GM18499 (cell line): ENCODE data around the gene CALM1.

ENCODE experiments used
- ATAC-seq: cut with Tn5 transposase; IDR thresholded peaks from one replicate; pipeline ENCODE4 v1.9.1; 2021; ENCODE audit warnings: moderate number of reproducible peaks; ENCODE audit not compliant: insufficient read depth, unreplicated experiment

Gene CALM1

DNA sequence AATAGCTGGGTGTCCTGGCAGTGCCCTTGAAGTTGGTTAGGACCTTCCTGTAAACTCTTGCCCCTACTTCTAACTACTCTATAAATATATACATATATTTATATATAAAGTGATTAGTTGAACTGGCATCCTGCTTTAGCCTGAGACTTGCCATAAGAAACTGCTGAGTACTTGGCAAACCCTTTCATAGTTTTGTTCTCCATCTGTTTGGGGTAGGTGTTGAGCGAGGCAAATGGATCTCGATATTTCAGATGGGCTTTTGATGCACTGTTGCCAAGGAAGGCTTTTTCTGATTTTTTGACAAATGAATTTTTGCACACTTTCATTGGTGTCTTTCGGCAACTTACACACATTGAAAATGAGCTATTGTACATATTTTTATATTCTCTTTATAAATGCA lies 10.4 kb downstream of the CALM1 start:
- no peak for ATAC-seq

DNA sequence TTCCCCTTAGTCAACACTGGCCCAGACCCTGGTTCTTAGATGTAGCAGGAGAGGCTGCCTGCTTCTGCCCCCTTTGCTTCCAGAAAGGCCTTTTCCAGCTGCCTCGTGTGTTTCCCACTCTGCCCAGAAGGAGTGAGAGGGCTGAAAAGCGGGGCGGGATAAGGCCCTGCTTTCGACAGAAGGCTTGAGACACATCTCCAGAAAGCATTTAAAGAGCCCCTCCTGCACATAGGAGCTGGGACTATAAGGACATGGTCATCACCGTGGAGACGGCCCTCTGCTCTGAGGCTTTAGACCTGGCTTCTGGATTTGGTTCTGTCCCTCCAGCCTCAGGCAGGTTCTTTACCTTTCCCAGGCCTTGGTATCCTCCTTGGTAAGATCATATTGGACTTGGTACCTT lies 11.9 kb downstream of the CALM1 start:
- ATAC-seq, result no peak

DNA sequence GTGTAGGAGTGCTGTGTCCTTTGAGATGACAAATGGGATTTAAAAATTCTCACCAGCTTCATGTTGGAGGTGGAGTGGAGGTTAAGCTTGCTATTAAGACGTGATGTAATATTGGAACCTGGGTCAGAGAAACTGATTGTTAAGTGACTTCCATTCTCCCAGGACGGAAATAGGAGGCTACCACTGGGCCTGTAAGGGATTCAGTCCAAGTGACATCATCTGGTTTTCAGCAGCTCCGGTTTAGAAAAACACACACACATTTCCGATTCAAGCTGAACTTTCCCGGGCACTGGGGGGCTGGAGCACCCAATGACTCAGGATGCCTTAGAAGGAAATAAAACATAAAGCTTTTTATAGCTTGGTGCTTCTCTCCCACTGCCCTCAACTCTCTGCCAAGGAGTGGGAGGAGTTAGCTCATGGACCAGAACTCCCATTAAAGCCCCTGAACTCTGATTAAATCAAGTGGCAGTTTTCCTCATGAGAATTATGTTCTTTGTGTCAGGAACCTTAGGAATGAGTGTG lies 12.4 kb downstream of the CALM1 start:
- no peak for ATAC-seq

DNA sequence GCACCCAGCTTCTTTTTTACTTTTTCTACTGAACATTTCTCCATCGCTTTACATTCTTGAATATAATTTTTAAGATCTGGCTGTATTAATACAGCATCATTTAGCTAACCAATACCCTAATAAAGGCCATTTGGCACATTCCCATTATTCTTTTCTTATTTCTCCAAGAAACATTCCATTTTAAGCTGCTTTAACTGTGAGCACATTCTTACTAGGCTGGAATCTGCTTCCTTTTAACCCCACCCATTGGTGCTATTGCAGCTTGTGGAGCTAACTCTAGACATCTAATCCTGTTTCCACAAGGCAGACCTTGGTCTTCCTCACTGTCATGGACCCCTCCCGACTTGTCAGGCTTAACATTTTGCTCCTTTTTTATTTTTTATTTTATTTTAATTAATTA lies 15.2 kb downstream of the CALM1 start:
- no peak for ATAC-seq

DNA sequence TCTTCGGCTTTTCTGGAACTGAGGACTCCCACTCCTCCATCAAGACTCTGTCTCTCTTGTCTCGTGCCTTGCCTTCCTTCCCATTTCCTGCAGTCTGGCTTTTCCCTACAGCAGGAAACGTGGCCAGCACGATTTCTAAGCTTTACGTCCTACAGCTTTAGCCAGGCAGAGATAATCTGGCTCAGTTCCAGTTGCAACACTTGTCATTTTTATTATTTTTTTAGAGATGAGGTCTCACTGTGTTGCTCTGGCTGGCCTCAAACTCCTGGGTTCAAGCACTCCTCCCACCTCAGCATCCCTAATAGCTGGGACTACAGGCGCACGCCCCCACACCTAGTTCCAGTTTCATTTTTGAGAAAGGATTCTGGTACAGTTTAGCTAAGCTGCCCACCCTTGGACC lies 19.9 kb downstream of the CALM1 start:
- no peak for ATAC-seq

DNA sequence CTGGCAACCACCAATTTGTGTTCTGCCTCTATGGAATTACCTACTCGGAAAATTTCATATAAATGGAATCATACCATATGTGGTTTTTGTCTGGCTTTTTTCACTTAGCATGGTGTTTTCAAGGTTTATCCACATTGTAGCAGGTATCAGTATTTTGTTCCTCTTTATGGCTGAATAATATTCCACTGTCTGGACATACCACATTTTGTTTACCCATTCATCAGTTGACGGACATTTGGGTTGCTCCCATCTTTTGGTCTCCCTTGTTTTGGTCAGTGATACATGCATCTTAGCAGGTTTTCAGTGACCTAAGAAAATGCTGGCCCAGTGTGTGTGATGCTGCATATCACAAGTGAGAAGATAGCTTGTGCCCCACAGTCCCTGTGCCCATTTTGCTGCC lies 21.2 kb downstream of the CALM1 start:
- no peak for ATAC-seq

DNA sequence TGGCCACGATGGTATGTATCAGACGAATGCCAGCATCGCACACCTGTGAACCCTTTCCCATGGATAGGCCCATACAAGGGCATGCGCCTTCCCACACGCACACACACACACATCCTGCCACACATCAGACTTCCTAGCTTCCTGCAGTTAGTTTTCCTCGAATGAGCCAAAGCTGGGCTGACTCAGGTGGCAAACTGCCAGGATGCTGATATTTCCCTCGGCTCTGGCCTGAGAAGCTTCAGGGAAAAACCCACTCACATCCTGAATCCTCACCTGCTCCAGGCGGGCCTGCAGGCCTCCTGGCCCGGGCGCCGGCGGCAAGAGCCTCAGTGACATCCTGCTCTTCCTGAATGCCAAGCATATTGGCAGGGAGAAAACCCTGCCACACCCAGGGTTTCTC lies 22.4 kb downstream of the CALM1 start:
- no peak for ATAC-seq

DNA sequence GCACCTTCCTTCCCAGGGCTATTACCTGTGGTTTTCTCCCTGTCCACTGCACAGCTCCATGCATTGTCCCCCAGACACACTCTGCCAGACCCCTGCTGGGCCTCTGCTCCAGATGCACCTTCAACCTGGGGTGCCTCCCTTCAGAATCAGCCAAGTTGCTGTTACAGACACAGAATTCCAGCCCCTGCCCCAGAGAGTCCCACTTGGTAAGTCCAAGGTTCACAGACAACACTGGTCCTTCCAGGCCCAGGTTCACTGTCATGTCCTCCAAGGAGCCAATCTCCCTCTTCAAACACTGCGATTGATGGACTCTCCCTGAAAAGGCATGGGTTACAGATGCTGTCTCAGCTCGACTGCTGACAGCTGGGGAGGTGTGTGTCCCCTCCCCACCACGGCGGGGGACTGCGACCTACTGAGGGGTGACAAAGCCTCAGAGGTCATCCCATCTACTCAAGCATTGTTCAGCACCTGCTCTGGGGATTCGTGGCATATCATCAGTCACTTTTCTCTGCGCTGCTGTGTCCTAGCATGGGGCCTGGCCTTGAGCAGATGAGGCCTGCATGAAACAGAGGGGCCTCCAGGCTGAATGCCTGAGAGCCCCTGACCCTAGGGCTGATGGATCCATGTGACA lies 24.3 kb downstream of the CALM1 start:
- no peak for ATAC-seq

DNA sequence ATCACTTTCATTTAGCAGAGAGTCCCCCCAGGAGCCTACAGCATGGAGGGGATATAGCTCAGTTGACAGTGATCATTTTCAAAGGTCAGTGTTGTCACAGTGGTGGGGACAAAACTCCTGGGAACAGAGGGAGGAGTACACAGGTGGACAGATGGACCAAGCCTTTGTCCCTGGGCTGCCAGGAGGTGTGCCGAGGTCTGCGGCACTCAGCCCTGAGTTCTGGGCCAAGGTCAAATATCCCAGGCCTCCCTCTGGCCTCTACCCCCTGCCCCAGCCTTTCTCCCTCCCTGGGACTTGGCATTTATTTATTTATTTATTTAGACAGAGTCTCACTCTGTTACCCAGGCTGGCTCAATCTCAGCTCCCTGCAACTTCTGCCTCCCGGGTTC lies 24.8 kb downstream of the CALM1 start:
- no peak for ATAC-seq

DNA sequence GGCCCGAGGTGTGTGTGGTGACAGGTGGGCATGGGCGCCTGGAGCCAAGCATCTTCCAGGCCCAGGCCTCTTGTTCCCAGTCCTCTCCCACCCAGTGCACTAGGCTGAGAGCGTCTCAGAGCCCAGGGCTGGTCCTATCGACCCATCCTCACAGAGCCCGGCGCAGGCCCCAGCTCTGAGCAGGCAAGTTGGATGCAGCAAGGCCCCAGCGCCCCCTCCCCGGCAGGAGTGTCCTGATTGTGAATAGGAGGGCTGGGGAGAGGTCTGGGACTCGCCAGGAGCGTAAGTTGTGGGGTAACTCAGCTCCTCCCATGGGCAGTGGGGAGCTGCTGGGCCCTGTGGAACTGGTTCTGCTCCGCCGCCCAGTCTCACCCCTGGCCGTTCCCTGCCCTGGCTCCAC lies 26.3 kb downstream of the CALM1 start:
- no peak for ATAC-seq

DNA sequence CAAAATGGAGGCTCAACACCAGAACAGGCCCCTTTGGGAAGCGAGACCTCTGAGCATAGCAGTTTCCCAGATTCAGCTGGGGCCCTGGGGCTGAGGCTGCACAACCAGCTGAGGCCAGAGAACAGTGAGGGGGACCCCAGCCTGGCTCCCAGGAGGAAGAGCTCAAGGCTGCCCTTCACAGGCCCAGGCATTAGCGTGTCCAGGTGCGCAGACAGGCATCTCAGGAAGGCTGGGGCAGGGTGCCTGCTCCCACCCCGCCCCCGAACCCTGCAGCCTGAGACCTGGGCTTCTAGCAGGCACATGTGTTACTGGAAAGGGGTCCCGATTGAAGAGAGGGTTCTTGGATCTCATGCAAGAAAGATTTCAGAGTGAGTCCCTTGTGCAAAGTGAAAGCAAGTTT lies 27.2 kb downstream of the CALM1 start:
- ATAC-seq, result no peak

DNA sequence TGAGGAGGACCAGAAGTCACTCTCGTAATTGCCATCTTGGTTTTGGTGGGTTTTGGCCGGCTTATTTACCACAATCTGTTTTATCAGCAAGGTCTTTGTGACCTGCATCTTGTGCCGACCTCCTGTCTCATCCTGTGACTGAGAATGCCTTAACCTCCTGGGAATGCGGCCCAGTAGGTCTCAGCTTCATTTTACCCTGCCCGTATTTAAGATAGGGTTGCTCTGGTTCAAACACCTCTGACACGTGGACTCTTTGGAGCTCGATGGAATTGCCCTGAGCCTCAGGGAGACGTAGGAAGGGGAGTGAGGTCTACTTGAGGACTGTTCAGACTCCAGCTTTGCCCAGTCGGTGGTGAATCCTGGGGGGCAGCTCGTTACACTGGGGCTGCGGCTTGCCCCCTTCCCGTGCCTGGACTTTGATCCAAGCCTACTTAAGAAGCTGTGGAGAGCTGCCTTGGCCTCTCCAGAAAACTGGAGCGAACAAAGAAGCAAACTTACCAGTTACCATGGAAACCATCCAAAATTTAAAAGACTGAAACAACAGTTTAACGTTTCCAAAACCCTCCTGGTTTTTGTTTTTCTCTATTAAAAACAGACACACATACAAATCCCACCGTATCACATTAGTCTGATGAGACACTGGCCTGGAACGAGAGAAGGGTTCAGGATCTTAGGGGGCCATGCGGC lies 28.0 kb downstream of the CALM1 start:
- no peak for ATAC-seq

DNA sequence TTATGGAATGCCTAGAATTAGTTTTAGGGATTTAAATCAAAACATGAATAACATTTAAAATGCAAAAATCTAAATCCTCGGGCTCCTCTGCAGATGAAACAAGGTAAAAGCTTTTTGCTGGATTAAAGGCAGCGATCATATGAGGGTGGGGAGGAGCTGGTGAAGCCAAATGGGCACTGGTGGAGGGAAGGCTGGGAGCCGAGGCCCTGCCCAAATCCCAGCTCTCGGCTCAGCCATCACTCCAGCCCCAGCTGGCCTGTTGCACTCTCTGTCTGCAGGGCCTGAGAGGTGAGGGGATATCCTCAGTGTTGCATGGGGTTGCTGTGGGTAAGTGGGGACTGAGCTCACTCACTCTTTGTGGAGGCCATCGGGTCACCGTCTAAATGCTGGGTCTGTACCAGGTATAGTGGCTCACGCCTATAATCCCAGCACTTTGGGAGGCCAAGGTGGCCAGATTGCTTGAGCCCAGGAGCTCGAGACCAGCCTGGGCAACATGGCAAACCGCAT lies 28.6 kb downstream of the CALM1 start:
- ATAC-seq, result no peak

DNA sequence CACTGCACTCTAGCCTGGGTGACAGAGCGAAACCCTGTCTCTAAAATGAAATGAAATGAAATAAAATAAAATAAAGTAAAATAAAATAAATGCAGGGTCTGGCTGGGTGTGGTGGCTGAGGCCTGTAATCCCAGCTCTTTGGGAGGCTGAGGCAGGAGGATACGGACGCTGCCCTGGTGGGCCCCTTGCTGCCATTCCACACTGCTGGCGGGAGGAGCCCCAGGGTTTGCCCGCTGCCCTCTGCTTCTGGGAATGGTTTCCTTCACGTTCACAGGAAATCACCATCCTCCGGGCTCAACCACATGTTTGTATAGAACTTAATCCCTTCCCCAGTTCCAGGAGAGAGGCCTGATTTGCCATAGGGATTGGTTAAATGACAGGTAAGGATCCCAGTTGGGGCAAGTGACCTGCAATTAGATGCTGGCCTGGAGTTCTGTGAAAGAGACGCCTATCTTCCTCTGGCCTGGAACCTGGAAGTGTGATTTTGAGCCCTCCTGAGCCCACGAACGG lies 29.3 kb downstream of the CALM1 start:
- no peak for ATAC-seq

DNA sequence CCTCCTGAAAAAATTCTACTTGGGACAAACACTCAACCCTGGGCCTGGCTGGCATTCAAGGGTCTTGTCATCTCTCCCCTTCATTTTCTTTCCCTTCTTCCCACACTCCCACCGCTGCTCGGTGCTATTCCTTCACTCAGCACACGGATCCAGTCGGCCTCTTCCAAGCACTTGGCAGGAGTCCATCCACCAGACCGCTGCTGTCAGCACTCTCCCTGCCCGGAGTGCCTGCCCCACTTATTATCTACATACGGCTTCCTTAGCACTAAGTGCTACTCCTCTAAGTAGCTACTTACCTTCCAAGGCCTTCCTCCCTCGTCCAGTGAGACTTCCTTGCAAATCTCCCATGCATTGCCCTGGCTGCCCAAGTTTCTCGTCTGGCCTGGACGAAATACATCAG lies 29.8 kb downstream of the CALM1 start:
- no peak for ATAC-seq

DNA sequence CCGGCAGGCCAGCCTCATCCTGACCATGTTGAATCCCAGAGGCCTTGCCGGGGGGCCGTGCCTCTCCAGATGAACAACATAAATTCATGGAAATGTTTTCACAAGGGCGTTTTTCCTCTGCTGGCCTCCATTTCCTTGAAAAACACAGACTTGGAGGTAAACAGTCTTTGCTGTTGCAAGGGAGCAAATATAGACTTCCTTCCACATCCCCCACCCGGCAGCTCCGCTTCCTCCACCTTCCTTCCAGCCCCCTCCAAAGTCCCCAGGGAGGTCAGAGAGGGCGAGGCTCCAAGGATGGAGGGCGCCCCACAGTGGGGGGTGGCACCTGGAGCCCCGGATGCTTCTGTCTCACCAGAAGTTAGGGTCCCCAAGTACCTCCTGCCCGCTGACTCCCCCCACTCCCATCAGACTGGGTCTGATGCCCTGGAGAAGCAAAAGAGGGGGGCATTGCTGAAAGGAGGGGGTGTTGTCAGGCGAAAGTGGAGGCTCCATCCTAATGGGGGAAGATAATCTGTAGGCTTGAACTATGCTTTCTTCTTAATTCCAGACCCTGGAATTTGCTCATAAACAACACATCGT lies 31.1 kb downstream of the CALM1 start:
- ATAC-seq, result no peak

DNA sequence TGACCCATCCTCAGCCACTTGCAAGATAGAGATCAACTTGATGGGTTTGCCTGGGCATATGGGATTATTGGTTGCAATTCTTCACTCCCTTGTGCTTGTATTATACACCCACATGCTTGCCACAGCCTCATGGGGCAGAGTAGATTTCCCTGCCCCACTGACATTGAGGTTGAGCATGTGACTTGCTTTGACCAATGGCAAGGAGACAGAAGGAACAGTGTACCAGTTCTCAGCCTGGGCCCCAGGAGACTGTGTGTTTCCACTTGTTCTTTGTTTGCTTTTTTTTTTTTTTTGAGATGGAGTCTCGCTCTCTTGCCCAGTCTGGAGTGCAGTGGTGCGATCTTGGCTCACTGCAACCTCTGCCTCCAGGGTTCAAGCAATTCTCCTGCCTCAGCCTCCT lies 31.8 kb downstream of the CALM1 start:
- ATAC-seq, result no peak

DNA sequence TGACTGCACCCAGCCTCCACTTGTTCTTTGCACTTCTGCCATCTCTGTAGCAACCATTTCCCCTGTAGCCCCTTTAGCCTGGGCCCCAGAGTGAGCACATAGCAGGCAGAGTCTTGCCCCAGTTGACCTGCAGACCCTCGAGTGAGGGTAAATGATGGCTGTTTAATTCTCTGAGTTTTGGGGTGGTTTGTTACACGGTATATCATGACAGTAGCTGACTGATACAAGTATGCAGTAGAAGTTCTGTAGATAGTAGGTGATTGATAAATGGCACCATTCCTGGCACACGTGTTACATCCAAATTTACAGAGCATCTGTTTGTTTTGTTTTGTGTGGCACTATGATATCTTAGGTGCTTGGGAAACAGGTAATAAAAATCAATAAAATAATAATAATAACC lies 32.4 kb downstream of the CALM1 start:
- ATAC-seq, result no peak

DNA sequence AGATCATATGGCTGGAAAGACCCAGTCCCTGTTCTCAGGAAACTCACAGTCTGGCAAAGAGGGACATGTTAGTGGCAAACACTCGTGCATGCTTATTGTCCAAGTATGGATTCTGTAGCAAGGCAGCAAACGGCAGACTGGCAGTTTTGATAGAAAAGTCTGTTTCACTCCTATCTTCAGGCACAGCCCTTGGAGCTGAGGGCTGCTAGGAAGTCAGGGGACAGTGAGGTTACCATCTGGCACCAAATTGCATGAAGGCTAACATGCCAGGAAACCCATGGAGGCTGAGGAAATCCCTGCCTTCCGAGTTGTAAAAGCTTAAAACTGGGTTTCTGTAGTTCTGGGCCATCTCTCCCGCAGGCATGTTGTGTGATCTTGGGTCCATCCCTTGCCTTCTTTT lies 32.9 kb downstream of the CALM1 start:
- no peak for ATAC-seq

DNA sequence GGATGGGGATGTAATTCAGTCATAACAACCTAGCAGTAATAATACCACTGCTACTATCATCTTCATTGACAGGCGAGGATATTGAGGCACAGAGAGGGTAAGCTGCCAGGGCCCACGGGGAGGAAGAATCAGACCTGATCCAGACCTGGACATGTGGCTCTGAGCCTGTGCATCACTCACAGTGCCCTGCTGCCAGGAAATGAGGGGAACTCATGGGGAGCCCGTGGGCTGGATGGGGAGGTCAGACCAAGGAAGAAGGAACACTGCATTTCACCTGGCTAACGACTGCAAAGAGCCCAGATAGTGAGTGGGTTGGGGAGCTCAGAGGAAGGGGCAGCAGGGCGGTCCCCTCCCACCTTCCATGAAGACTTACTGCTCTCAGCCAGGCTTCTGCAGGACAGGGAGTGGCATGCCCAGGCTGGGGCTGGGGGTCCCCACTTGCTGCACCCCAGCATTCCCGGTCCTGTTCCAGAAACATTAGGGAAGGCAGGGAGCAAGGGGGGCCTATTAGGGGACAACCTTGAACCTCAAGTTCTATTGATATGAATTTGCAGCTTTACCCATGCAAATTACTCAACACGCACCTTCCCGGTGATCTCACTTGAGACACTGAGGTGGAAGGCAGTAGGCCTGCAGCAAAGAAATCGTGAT lies 37.7 kb downstream of the CALM1 start:
- no peak for ATAC-seq

DNA sequence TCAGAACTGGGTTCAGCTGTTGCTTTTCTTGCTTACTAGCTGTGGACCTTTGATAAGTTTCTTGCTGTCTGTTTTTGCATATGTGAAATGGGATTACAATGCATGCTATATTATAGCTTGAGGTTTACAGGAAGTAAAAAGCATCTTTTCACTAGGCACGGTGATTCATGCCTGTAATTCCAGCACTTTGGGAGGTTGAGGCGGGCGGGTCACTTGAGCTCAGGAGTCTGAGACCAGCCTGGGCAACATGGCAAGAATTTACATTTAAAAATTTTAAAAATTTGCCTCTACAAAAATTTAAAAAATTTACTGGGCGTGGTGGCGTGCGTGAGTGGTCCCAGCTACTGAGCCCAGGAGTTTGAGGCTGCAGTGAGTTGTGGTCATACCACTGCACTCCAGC lies 42.0 kb downstream of the CALM1 start:
- no peak for ATAC-seq
